HepG2 (cell line): ENCODE measurements around the gene ARL3. TPM values are rescaled to one million over a fixed set of nuclear protein-coding genes. Genes with fewer than 3 reads are reported as not detected.
A peak's percentile ranks its signal among the peaks of the same experiment; 100 is the strongest.

ENCODE experiments used
- FOSL1 ChIP-seq: sonication (generic); formaldehyde crosslinking; IDR thresholded peaks from 2 replicates; pipeline ENCODE4 v1.9.0; 2021; ENCODE audit warnings: missing genetic modification reagents, borderline replicate concordance
- FOXK1 ChIP-seq: sonication (generic); formaldehyde crosslinking; IDR thresholded peaks from 2 replicates; pipeline ENCODE4 v1.4.0; 2020; ENCODE audit warnings: low read depth, missing genetic modification reagents, borderline replicate concordance
- GATAD2A ChIP-seq: IDR thresholded peaks from 2 replicates; pipeline ENCODE4 v1.6.1; 2016
- NCOA1 ChIP-seq: sonication (generic); formaldehyde crosslinking; IDR thresholded peaks from 2 replicates; pipeline ENCODE4 v1.9.0; 2021; ENCODE audit warnings: missing genetic modification reagents
- NFAT5 ChIP-seq: sonication (generic); formaldehyde crosslinking; IDR thresholded peaks from 2 replicates; pipeline ENCODE4 v1.4.0; 2020; ENCODE audit warnings: missing genetic modification reagents
- NFE2L1 ChIP-seq: sonication (generic); formaldehyde crosslinking; IDR thresholded peaks from 2 replicates; pipeline ENCODE4 v1.4.0; 2020; ENCODE audit warnings: missing genetic modification reagents, mild to moderate bottlenecking, borderline replicate concordance
- NR2F2 ChIP-seq: IDR thresholded peaks from 2 replicates; pipeline ENCODE4 v1.6.1; 2012; ENCODE audit warnings: low read depth, inconsistent platforms, borderline replicate concordance
- NRL ChIP-seq: sonication (generic); formaldehyde crosslinking; IDR thresholded peaks from 2 replicates; pipeline ENCODE4 v1.5.0; 2020; ENCODE audit warnings: missing genetic modification reagents, mild to moderate bottlenecking, moderate library complexity, borderline replicate concordance
- PCBP1 ChIP-seq: fragments of 200-400 bp; formaldehyde crosslinking; IDR thresholded peaks from 2 replicates; pipeline ENCODE4 v1.6.1; 2017; ENCODE audit warnings: mild to moderate bottlenecking, low read depth, low read length, borderline replicate concordance
- SAFB2 ChIP-seq: sonication (generic); formaldehyde crosslinking; IDR thresholded peaks from 2 replicates; pipeline ENCODE4 v1.5.1; 2020; ENCODE audit warnings: missing genetic modification reagents, low read depth, mild to moderate bottlenecking, borderline replicate concordance
- TRAFD1 ChIP-seq: sonication (generic); formaldehyde crosslinking; IDR thresholded peaks from 2 replicates; pipeline ENCODE4 v1.5.1; 2020; ENCODE audit warnings: missing genetic modification reagents, mild to moderate bottlenecking, borderline replicate concordance
- ZFYVE20 ChIP-seq: sonication (generic); formaldehyde crosslinking; IDR thresholded peaks from 2 replicates; pipeline ENCODE4 v1.8.0; 2023; ENCODE audit warnings: low read depth, mild to moderate bottlenecking, moderate library complexity, missing genetic modification reagents, borderline replicate concordance
- ZNF101 ChIP-seq: sonication (generic); formaldehyde crosslinking; IDR thresholded peaks from 2 replicates; pipeline ENCODE4 v1.4.0; 2020; ENCODE audit warnings: mild to moderate bottlenecking, low read depth, missing genetic modification reagents, borderline replicate concordance
- ZNF180 ChIP-seq: sonication (generic); formaldehyde crosslinking; IDR thresholded peaks from 2 replicates; pipeline ENCODE4 v1.4.0; 2020; ENCODE audit warnings: low read depth, missing genetic modification reagents, borderline replicate concordance
- ZNF317 ChIP-seq: sonication (generic); formaldehyde crosslinking; IDR thresholded peaks from 2 replicates; pipeline ENCODE4 v1.5.0; 2020; ENCODE audit warnings: mild to moderate bottlenecking, missing genetic modification reagents
- ZNF331 ChIP-seq: sonication (generic); formaldehyde crosslinking; IDR thresholded peaks from 2 replicates; pipeline ENCODE4 v1.4.0; 2020; ENCODE audit warnings: missing genetic modification reagents
- ZNF556 ChIP-seq: sonication (generic); formaldehyde crosslinking; IDR thresholded peaks from 2 replicates; pipeline ENCODE4 v1.4.0; 2020; ENCODE audit warnings: mild to moderate bottlenecking, missing genetic modification reagents, borderline replicate concordance
- ZNF574 ChIP-seq: sonication (generic); formaldehyde crosslinking; IDR thresholded peaks from 2 replicates; pipeline ENCODE4 v1.4.0; 2020; ENCODE audit warnings: missing genetic modification reagents
- ZNF639 ChIP-seq: conservative IDR thresholded peaks from 2 replicates; pipeline ENCODE4 v1.6.1; 2018; ENCODE audit warnings: missing genetic modification reagents
- polyA plus RNA-seq, 8 experiments: library from polyadenylated mRNA; depleted of rRNA in 3 of 8; stranded (reverse) in 7 of 8; unstranded in 1 of 8; fragments of >200 nt; fragmentation: Illumina TruSeq in 4 of 8; extraction: Trizol in 4 of 8; gene quantifications; 2 replicates each; pipeline versions ENCODE4 v1.2.1 to v1.2.3, GENCODE V29; 2011 to 2016; ENCODE audit warnings: low read depth in 4 of 8, missing spikeins in 1 of 8, mixed read lengths in 1 of 8; ENCODE audit not compliant: insufficient read depth in 1 of 8
- total RNA-seq, 5 experiments: library from RNA; depleted of rRNA; stranded (reverse); fragments of >200 nt; fragmentation: Illumina TruSeq; extraction: Trizol; gene quantifications; 2 replicates each; pipeline ENCODE4 v1.2.3, GENCODE V29; 2016; ENCODE audit warnings: low read depth in 1 of 5

ARL3 gene
- total and polyA plus RNA-seq, 2 of the 13 experiments (the other 11 are each of a cell fraction or from before 2014, with no cell fraction given), result 5.2 to 6.6 TPM

- no peak for TF ChIP-seq FOSL1
- no peak for TF ChIP-seq ZNF639 (CRISPR knock-in tag)
- TF ChIP-seq ZNF331 (CRISPR knock-in tag), result no peak
- TF ChIP-seq NR2F2, result no peak
- TF ChIP-seq NFE2L1, result no peak
- no peak for TF ChIP-seq NFAT5 (CRISPR knock-in tag)
- peak; percentile 61; the same call in 1 of the 2 replicates for TF ChIP-seq ZNF317 (CRISPR knock-in tag)
- no peak for TF ChIP-seq ZNF101
- TF ChIP-seq SAFB2, result 0 out of 2 replicates have a peak, but pooled peaks have one; percentile 64
- TF ChIP-seq NCOA1 (CRISPR knock-in tag), result no peak
- peak; percentile 53; the same call in 1 of the 2 replicates for TF ChIP-seq ZNF574 (CRISPR knock-in tag)
- TF ChIP-seq PCBP1, result 0 out of 2 replicates have a peak, but pooled peaks have one; percentile 60
- TF ChIP-seq TRAFD1 (CRISPR knock-in tag), result no peak
- peak; percentile 51; the same call in 1 of the 2 replicates for TF ChIP-seq FOXK1 (CRISPR knock-in tag)
- TF ChIP-seq ZNF180, result no peak
- no peak for TF ChIP-seq ZNF556
- peak; percentile 60; the same call in 1 of the 2 replicates for TF ChIP-seq NRL (CRISPR knock-in tag)
- TF ChIP-seq ZFYVE20 (CRISPR knock-in tag), result no peak
- TF ChIP-seq GATAD2A (CRISPR knock-in tag), result peak; percentile 32; the same call in 1 of the 2 replicates
Measured at GRCh38 chr10:102678842-102679289, 35.3 kb downstream of the ARL3 start (continued).
